Peyer's patch (tissue), 4 donors: ENCODE results near the gene PHF2.

ENCODE experiments used
- CTCF ChIP-seq, 6 experiments: fragments of 450-650 bp in 4 of 6; fragments of 200-600 bp in 2 of 6; sonication (generic) in 1 of 6; IDR thresholded peaks; one replicate each; pipeline ENCODE4 v1.5.1; 2017 to 2019; ENCODE audit warnings: antibody characterized with exemption in 6 of 6, mild to moderate bottlenecking in 3 of 6, moderate library complexity in 1 of 6
- POLR2A ChIP-seq, 2 donors: fragments of 450-650 bp; IDR thresholded peaks; one replicate each; pipeline ENCODE4 v1.5.1; 2017; ENCODE audit warnings: antibody characterized with exemption in 2 of 2, mild to moderate bottlenecking in 2 of 2, moderate library complexity in 2 of 2

GRCh38 chr9:93636172-93636661, 59.8 kb downstream of the PHF2 start:
- TF ChIP-seq POLR2A (IDR thresholded peaks at IDR 0.05), result no peak
- TF ChIP-seq CTCF (IDR thresholded peaks at IDR 0.05), result no peak
